ENCODE data around the gene MORN5.

DNA sequence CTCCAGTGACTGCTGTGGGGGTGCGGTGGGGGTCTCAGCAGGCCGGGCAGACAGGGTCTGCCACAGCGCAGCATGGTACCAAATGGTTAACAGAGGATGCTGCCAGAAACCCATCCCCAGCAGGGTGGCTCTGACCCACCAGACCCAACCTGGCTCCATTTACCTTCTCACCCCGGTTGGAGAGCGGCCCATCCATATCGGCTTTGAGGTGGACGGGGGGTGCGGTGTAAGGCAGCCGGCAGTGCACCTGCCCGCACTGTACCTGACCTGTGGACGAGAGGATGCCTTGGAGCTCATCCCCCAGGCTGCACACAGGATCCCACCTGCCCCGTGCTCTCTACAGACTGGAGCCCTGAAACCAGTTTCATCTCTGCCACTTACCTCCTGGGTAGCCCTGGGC lies 49.7 kb downstream of the MORN5 start:
- no peak for TF ChIP-seq EZH2 (IDR thresholded peaks at IDR 0.05; ENCODE audit: insufficient read depth, poor library complexity, severe bottlenecking)
- no peak for TF ChIP-seq EZH2phosphoT487 (IDR thresholded peaks at IDR 0.05; ENCODE audit: insufficient read depth, low read depth)

All from GM23248 (cell line).